HL-60 (cell line): ENCODE results near the gene TACR1.

Experiments
- DNase-seq, 2 experiments: peaks; one replicate each; pipeline ENCODE4 v3.0.0-alpha.2; 2010 to 2020; ENCODE audit warnings: low read depth in 1 of 2, low spot score in 1 of 2
- H3K27ac ChIP-seq: fragments of 250-450 bp; sonication (Bioruptor Pico); replicated peaks from 2 replicates; pipeline ENCODE4 v1.5.1; 2020; ENCODE audit warnings: mild to moderate bottlenecking, moderate library complexity
- H3K27me3 ChIP-seq: fragments of 250-450 bp; sonication (Bioruptor Pico); 2 replicates; pipeline ENCODE4 v1.5.1; 2021; ENCODE audit warnings: mild to moderate bottlenecking, moderate library complexity; ENCODE audit not compliant: insufficient read depth, poor library complexity, severe bottlenecking
- H3K4me3 ChIP-seq: replicated peaks from 2 replicates; pipeline ENCODE4 v1.5.1; 2011; ENCODE audit warnings: mild to moderate bottlenecking, control low read depth, low read length; ENCODE audit not compliant: insufficient read depth
- CTCF ChIP-seq: IDR thresholded peaks from one replicate; pipeline ENCODE4 v1.5.1; 2011; ENCODE audit warnings: low read length, control low read depth, inconsistent platforms; ENCODE audit not compliant: insufficient read depth
- GABPA ChIP-seq: IDR thresholded peaks from 2 replicates; pipeline ENCODE4 v1.6.1; 2012; ENCODE audit warnings: low read depth
- POLR2AphosphoS5 ChIP-seq: IDR thresholded peaks from 2 replicates; pipeline ENCODE4 v1.6.1; 2012; ENCODE audit warnings: low read depth
- REST ChIP-seq: IDR thresholded peaks from 2 replicates; pipeline ENCODE4 v1.6.1; 2012; ENCODE audit warnings: low read depth; ENCODE audit not compliant: insufficient replicate concordance
- SPI1 ChIP-seq: IDR thresholded peaks from 2 replicates; pipeline ENCODE4 v1.6.1; 2012; ENCODE audit warnings: low read depth, mild to moderate bottlenecking, borderline replicate concordance

The TACR1 gene

GRCh38 chr2:75067506-75067905 is 131.8 kb downstream of the TACR1 start:
- Histone ChIP-seq H3K27me3 (no peaks in the 10 kb centered on the region), H3K4me3 (no peak overlapping the region), H3K27ac (no peak overlapping the region)
- TF ChIP-seq REST (no peak), POLR2AphosphoS5 (no peak), GABPA (no peak), CTCF (no peak), SPI1 (no peak)
- DNase-seq: no peak

GRCh38 chr2:75066121-75066902 is 133.0 kb downstream of the TACR1 start:
- Histone ChIP-seq H3K4me3 (no peak overlapping the region), H3K27ac (no peak overlapping the region), H3K27me3 (no peaks in the 10 kb centered on the region)
- no peak for DNase-seq
- TF ChIP-seq REST (no peak), CTCF (no peak), SPI1 (no peak), GABPA (no peak), POLR2AphosphoS5 (no peak)

GRCh38 chr2:75065402-75066008 is 133.8 kb downstream of the TACR1 start:
- no peak for TF ChIP-seq GABPA
- no peak for TF ChIP-seq REST
- no peak for TF ChIP-seq POLR2AphosphoS5
- no peak for TF ChIP-seq CTCF
- no peak for TF ChIP-seq SPI1
- no peak overlapping the region for H3K27ac ChIP-seq

More at GRCh38 chr2:75065402-75066008, 133.8 kb downstream of the TACR1 start:
- H3K4me3 ChIP-seq: no peak overlapping the region
- DNase-seq: no peak
- no peaks in the 10 kb centered on the region for H3K27me3 ChIP-seq
